Activated CD4-positive, alpha-beta T cell treated with anti-CD3 and anti-CD28 coated beads, Interleukin-2, amount 50 U/mL, for 24 hours (primary cell): ENCODE measurements around the gene ADAMTS12.

Experiments
- DNase-seq, 2 donors: peaks; one replicate each; pipeline ENCODE4 v3.0.0-alpha.2; 2020; ENCODE audit warnings: low read depth in 1 of 2, low spot score in 1 of 2

The ADAMTS12 gene

DNA sequence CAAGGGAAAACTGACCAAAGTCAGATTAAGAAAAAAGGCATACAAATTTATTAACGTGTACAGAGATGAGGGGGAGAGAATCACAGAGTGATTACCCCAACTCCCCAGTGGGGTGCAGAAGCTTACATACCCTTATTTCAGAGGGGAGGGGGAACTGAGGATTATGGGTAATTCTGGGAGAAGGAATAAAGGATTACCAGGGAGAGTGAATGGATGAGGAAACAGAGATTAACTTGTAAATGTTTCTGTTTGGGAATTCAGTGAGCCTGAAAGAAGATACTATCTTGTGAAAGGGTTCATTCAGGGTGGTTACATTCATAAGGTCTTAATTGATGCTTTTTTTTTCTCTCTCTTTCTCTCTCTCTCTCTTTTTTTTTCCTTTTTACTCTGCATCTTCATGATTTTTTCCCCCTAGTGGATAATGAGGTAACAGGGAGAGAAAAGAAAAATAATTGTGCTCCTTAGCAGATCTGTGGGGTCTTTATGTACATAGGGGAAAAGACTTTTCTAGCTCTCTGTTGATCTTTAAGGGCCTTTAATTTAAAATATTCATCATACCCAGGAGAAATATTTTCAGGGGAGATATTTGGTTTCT lies 401.6 kb downstream of the ADAMTS12 start:
- no peak for DNase-seq

DNA sequence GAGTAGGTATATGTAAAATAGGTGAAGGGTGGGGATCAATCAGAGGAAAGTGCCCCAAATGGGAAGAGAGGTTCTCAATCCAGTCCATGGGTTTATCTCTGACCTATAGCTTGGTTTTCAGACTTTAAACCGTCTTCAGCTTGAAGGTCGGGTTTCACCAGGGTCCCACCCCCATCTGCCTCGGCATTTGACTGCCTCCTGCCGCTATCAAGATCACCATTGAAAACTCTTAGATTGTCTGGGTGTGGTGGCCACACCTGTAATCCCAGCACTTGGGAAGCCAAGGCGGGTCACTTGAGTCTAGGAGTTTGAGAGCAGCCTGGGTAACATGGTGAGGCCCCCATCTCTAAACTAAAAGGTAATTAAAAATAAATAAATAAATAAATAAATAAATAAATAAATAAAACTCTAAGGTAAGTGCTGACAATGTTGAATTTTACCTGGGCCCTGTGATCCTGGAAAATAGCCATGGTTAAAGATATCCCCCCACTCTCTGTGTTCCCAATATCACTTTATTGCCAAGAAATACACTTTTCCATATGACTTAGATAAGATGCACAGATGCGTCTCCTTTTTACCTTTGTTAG lies 402.2 kb downstream of the ADAMTS12 start:
- DNase-seq = no peak

DNA sequence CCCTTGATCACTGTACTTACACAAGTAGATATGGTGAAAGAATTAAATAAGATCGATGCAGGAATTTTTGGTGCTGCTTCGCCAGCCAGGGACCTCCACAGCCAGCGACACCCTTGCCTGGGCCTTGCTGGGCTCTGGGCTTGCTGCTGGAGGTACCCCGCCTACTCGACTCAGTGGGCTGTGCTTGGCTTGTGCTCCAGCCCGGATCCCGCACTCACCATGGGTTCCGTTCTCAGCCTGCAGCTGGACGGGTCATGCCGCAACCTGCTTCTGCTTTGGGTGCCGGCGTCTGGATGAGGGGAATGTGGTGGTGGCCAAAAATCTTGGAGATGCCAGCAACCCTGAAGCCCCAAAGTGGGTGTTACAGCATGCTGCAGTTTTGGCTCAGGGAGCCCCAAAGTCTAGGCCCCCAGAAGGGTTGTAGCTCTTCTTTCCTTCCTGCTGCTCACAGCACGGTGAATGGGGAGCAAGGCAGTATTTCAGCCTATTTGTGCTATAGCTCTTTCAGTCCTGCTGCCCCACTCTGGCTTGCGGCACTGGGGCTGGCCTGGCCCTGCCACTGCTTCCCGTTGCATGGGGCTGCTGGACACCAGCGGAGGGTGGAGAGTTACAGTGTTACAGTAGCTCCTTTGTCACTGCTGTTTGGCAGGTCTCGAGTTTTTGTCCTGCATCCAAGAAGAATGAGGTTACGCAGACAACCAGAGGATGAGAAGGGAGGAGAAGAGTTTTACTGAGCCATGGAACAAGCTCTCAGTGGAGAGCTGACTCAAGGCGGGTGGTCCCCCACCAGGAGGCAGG lies 403.0 kb downstream of the ADAMTS12 start:
- DNase-seq = no peak

DNA sequence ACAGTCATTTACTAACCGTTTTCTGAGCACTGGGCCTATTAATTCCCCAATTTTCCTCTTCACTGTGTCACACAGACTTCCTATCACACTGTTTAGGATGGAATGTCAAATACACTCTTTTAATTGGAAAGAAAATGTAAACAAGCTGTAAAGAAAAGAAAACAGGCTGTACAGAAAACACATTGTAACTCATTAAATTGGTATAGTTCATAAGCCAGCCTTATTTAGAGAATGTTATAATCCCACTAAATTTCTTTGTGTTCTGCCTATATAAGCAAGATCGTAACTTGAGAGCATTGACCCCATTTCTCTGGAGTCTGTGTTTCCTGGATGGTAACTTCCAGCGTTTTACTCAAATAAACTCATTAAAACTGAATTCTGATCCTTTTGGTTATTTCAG lies 404.6 kb downstream of the ADAMTS12 start:
- DNase-seq = no peak

DNA sequence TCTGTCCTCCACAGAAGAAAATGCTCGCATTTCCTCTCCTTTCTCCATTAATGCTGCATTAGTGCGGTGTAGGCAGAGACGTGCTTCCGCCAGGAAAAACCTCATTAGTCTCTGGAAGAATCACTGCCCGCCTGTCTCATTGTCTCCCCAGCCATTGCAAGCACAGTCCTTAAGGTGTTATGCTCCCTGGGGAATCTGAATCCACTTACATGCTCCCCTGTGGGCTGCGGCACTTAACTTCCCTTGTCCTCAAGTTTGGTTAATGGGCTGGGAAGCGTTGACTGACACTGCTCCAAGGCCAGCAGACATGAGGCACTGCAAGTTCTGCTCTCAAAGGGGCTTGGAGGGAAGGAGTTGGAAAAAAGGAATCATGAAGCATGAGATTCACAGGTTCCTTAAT lies 409.5 kb downstream of the ADAMTS12 start:
- no peak for DNase-seq

DNA sequence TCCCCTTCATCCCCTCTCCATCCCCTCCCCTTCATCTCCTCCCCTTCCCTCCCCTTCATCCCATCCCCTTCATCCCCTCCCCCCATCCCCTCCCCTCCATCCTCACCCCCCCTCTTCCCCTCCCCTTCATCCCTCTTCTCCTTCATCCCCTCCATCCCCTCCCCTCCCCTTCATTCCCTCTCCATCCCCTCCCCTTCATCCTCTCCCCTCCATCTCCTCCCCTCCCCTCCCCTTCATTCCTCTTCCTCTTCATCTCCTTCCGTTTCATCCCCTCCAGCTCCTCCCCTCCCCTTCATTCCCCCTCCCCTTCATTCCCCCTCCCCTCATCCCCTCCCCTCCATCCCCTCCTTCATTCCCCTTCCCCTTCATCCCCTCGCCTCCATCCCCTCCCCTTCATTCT lies 410.9 kb downstream of the ADAMTS12 start:
- no peak for DNase-seq

DNA sequence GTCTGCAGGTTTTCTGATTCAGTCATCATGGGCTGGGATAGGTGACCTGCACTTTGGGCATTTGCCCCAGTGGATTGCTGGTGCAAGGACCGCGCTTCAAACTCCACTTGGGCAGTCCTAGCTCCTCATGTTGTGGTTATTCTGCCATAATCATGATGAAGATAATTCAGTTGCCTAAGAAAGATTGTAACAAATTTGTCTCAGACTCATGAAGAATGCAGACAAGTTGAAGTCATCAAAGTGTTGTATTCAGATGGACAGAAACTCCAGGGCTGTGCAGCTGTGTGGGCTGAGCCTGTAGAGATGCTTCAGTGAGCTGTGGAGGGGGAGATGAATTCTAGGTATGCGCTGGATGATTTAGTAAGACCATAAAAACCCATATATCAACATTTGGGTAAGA lies 412.5 kb downstream of the ADAMTS12 start:
- DNase-seq = no peak

DNA sequence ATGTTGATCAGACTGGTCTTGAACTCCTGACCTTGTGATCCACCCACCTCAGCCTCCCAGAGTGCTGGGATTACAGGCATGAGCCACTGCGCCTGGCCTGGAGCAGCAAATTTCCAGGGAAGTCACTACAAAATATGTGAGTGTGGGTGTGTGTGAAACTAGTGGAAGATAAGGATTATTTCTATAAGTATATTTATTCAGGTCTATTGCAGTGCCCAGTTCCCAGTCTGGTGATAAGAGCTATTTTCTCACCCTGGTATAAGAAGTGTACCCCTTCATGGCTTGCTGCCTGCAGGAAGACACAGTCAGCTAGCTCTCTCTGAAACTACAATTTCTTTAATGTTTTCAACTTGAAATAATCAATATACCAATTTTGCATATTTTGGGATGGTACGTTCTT lies 414.0 kb downstream of the ADAMTS12 start:
- DNase-seq = no peak

DNA sequence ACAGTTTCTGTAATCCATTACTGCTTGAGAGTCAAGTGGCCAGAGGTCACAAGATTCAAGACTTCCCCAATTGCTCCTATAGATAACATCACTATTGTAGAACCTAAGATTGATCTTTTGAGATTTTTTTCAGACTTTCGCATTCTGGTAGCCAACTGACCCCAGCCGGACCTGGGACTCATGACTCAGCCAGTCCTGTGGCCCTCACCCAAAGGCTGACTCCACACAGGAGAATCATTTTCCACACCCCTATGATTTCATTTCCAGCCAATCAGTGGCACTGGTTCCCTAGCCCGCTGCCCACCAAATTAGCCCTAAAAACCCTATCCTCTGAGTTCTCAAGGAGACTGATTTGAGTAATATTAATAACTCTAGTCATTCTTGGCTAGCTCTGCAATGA lies 414.8 kb downstream of the ADAMTS12 start:
- DNase-seq = no peak

DNA sequence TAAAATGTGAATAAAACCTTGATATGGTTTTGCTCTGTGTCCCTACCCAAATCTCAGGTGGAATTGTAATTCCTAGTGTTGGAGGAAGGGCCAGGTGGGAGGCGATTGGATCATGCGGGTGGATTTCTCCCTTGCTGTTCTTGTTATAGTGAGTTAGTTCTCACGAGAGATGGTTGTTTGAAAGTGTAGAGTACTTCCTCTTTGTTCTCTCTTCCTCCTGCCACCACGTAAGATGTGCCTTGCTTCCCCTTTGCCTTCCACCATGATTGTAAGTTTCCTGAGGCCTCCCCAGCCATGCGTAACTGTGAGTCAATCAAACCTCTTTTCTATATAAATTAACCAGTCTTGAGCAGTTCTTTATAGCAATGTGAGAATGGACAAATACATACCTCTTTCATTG lies 416.1 kb downstream of the ADAMTS12 start:
- no peak for DNase-seq

DNA sequence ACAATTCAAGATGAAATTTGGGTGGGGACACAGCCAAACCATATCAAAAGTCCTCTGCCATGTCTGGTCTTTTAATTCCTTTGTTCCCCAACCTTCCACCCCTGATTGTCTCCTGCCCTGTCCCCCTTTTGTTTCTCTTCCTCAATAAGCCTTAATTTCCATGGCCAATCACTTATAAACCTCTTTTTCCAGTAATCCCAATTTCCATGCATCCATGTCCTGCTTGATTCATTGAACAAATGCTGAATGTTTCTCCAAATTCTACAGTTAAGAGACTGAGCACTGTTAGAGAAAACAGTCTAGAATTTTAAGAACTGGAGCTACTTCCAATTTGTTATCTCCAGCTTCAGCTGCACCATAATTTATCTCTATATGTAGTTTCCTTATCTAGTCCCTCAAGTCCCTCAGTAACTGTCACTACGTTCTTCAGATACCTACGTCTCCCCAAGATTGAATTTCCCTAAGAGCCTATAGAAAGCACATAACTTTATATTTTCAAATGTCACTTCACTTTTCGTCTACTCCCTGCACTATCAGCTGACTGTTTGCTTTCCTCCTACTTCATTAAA lies 416.8 kb downstream of the ADAMTS12 start:
- no peak for DNase-seq

DNA sequence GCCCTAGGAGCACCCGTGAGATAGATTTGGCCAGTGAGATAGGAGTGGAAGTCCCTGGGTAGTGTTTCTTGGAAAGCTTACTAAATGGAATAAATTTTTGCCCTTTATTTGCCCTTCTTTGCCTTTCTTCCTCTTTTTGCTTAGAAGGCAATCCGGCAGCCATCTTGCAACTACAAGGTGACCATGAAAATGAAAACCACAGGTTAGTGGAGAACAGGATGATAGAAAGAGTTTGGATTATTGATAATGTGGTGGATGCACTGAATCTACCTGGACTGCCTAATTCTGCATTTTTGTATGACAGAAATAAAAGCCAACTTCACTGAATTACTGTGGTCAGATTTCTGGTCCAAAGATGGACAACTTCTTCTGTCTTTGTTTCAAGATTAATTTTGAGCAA lies 417.8 kb downstream of the ADAMTS12 start:
- no peak for DNase-seq
